ENCODE results near the gene MRC1.

The MRC1 gene

GRCh38 chr10:17795813-17796594 is 13.1 kb upstream of the MRC1 start:
- Histone ChIP-seq H3F3A (ENCODE audit: low read depth) (no peaks in the 10 kb centered on the region), H3K79me2 (ENCODE audit: insufficient read depth, low read length) (no peaks in the 10 kb centered on the region), H3K9ac (ENCODE audit: low read depth, low read length, poor library complexity, severe bottlenecking) (no peak overlapping the region), H3K36me3 (ENCODE audit: insufficient read depth, low read length) (no peaks in the 10 kb centered on the region), H4K20me1 (ENCODE audit: insufficient read depth, low read length, poor library complexity, severe bottlenecking) (no peaks in the 10 kb centered on the region), H3K4me1 (ENCODE audit: insufficient read depth, low read length, poor library complexity, severe bottlenecking) (peaks cover 18% of the 10 kb centered on the region), H3K4me2 (ENCODE audit: low read depth, low read length, poor library complexity, severe bottlenecking) (no peak overlapping the region), H3K4me3 (ENCODE audit: low read length, poor library complexity, severe bottlenecking) (no peak overlapping the region), H3K9me2 (replicated peaks; ENCODE audit: low read depth, low read length) (no peaks in the 10 kb centered on the region), H3K27me3 (ENCODE audit: insufficient read depth, low read length, poor library complexity, severe bottlenecking) (peaks cover 4% of the 10 kb centered on the region), H3K9me3 (ENCODE audit: insufficient read depth, low read depth, low read length) (no peaks in the 10 kb centered on the region), H2AFZ (ENCODE audit: low read length) (no peak overlapping the region)
- TF ChIP-seq EZH2phosphoT487 (IDR thresholded peaks at IDR 0.05; ENCODE audit: borderline replicate concordance), result no peak
- TF ChIP-seq CTCF (conservative IDR thresholded peaks at IDR 0.05; ENCODE audit: low read length), result no peak

- Histone ChIP-seq H3K9me2 (replicated peaks; ENCODE audit: low read depth, low read length) (no peaks in the 10 kb centered on the region), H3K4me1 (ENCODE audit: insufficient read depth, low read length, poor library complexity, severe bottlenecking) (peaks cover 19% of the 10 kb centered on the region), H3K4me3 (ENCODE audit: low read length, poor library complexity, severe bottlenecking) (no peak overlapping the region), H2AFZ (ENCODE audit: low read length) (peak overlapping the region; percentile 74; the same call in 1 of the 2 replicates), H3K27me3 (ENCODE audit: insufficient read depth, low read length, poor library complexity, severe bottlenecking) (peaks cover 4% of the 10 kb centered on the region), H3K9me3 (ENCODE audit: insufficient read depth, low read depth, low read length) (no peaks in the 10 kb centered on the region), H3K36me3 (ENCODE audit: insufficient read depth, low read length) (no peaks in the 10 kb centered on the region), H4K20me1 (ENCODE audit: insufficient read depth, low read length, poor library complexity, severe bottlenecking) (no peaks in the 10 kb centered on the region), H3K4me2 (ENCODE audit: low read depth, low read length, poor library complexity, severe bottlenecking) (no peak overlapping the region), H3K9ac (ENCODE audit: low read depth, low read length, poor library complexity, severe bottlenecking) (no peak overlapping the region), H3K79me2 (ENCODE audit: insufficient read depth, low read length) (no peaks in the 10 kb centered on the region), H3F3A (ENCODE audit: low read depth) (no peaks in the 10 kb centered on the region)
- TF ChIP-seq CTCF (conservative IDR thresholded peaks at IDR 0.05; ENCODE audit: low read length) (peak; percentile 63), EZH2phosphoT487 (IDR thresholded peaks at IDR 0.05; ENCODE audit: borderline replicate concordance) (no peak)
These were observed 7.6 kb upstream of the MRC1 start for GRCh38 chr10:17801507-17801906.

- TF ChIP-seq CTCF (conservative IDR thresholded peaks at IDR 0.05; ENCODE audit: low read length), result no peak
- TF ChIP-seq EZH2phosphoT487 (IDR thresholded peaks at IDR 0.05; ENCODE audit: borderline replicate concordance), result no peak
- H3K4me3 ChIP-seq (ENCODE audit: low read length, poor library complexity, severe bottlenecking), result no peak overlapping the region
These were observed 6.8 kb upstream of the MRC1 start for GRCh38 chr10:17802350-17802749.

More at GRCh38 chr10:17802350-17802749, 6.8 kb upstream of the MRC1 start:
- H3K4me1 ChIP-seq (ENCODE audit: insufficient read depth, low read length, poor library complexity, severe bottlenecking), result peaks cover 21% of the 10 kb centered on the region
- H3K9ac ChIP-seq (ENCODE audit: low read depth, low read length, poor library complexity, severe bottlenecking), result no peak overlapping the region
- H3K9me3 ChIP-seq (ENCODE audit: insufficient read depth, low read depth, low read length), result no peaks in the 10 kb centered on the region
- no peak overlapping the region for H3K4me2 ChIP-seq (ENCODE audit: low read depth, low read length, poor library complexity, severe bottlenecking)
- H2AFZ ChIP-seq (ENCODE audit: low read length), result no peak overlapping the region
- no peaks in the 10 kb centered on the region for H3F3A ChIP-seq (ENCODE audit: low read depth)
- H3K27me3 ChIP-seq (ENCODE audit: insufficient read depth, low read length, poor library complexity, severe bottlenecking), result no peaks in the 10 kb centered on the region
- no peaks in the 10 kb centered on the region for H3K36me3 ChIP-seq (ENCODE audit: insufficient read depth, low read length)
- no peaks in the 10 kb centered on the region for H4K20me1 ChIP-seq (ENCODE audit: insufficient read depth, low read length, poor library complexity, severe bottlenecking)
- no peaks in the 10 kb centered on the region for H3K79me2 ChIP-seq (ENCODE audit: insufficient read depth, low read length)
- no peaks in the 10 kb centered on the region for H3K9me2 ChIP-seq (replicated peaks; ENCODE audit: low read depth, low read length)

All from Loucy (cell line).